Activated CD8-positive, alpha-beta memory T cell treated with anti-CD3 and anti-CD28 coated beads, Interleukin-2, amount 50 U/mL, for 1 hour (primary cell): ENCODE data around the gene EPHB3.
"Not testable (repeated sequence)": the region's sequence is repeated elsewhere in the genome, so short reads cannot be mapped to it uniquely, and the experiment has no call there.

Experiments used
- DNase-seq: peaks from one replicate; pipeline ENCODE4 v3.0.0-alpha.2; 2020; ENCODE audit errors: extremely low read depth

Gene EPHB3

DNA sequence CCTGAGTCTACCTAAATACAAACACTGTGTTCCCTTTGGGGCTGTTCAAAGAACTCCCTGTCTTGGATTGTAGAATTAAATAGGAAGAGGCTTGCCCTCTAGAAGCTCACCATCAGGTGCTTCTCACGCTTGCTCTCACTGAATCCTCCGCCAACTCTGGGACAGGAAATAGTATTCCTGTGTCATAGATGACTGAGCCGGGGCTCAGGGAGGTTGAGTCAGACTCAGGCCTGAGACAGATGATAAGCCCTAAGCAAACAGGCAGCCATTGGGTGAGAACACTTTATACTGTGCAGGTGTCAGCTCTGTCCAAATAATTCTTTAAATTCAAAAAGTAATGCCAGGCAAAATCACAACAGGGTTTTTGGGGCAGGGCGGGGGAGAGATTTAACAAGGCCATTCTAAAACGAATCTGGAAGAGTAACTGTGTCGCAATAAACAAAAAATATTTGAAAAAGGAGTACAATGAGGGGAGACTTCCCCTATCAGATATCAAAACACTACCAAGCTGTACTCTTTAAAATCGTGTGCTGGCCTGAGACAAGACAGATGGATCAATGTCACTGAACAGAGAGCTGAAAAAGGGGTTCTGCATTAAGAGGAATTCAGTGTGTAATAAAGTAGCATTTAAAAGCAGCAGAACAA is 59.0 kb downstream of the EPHB3 start:
- DNase-seq, result no peak

DNA sequence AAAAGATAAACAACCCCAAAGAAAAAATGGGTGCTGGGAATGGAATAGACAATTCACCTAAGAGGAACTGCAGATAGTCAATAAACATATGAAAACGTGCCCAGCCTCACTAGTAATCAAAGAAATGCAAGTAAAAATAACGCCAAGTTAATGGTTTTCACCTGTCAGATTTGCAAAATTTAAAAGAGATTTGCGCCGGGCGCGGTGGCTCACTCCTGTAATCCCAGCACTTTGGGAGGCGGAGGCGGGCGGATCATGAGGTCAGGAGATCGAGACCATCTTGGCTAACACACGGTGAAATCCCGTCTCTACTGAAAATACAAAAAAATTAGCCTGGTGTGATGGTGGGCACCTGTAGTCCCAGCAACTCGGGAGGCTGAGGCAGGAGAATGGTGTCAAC is 60.6 kb downstream of the EPHB3 start:
- DNase-seq, result not testable (repeated sequence)

DNA sequence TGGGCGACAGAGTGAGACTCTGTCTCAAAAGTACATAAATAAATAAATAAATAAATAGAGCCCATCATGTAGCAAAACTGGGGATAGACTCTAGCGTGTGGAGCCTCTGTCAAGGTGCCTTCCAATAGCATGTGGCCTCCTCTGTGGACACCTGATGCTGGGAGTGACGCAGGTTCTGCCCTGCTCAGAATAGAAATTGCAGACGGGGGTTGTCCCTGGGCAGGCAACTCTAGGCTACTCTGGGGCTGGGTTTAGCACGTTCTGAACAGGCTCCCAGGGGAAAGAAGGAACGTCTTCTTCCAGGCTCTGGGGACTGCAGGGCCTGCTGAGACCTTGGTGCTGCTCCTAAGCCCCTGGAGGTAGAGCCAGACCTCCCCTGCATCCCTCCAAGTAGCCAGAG is 65.3 kb downstream of the EPHB3 start:
- DNase-seq, result no peak

DNA sequence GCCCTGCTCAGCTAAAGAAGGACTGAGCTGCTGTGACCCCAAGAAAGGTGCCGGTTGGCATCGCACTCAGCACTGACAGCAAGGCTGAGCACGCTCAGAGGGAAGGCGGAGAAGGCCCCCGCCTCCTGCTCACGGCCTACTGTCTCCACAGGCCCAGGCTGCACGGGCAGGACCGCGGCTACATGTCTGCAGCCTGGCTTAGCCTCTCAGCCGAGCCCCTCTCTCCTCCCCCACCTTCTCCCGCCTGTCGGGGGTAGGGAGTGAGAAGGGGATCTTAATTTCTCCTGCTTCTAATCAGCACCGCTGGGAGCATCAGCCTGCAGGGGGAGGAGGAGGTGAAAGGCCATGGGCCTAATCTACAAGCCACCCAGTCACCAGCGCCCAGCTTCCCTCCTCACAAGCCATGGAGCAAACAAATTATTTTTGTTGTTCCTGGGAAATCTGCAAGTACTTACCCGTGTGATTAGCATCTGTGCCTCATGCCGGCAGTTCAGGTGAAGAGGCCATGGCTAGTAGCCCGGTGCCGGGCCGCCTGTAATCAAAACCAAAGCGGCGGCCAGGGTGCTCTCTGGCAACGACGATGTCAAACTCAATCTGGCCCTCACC is 68.1 kb downstream of the EPHB3 start:
- no peak for DNase-seq

DNA sequence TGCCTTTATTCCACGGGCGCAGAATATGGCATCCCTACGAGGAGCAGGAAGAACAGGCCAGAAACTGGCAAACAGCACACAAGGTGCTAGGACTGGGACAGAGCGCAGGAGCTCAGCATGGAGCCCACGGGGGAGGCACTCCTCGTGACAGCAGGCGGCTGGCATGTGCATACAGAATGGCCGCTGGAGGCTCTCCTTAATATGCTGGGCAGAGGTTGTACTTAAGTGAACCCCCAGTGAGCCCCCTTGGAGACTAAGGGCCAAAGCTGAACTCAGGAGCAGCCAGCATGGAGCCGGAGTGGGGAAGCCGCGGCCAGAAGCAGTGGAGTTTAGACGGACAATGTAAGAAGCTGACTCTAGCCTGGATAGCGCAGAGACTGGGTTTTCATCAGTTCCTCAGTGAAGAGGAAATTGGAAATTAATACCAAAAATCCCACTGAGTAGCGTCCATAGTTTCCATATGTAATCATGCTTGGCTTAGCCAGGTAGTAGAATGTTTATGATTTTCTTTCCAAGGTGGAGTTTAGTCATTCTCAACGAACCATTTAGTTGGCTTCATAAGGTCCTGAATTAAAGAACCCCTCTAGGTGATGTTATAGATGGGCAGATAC is 69.4 kb downstream of the EPHB3 start:
- DNase-seq, result no peak

DNA sequence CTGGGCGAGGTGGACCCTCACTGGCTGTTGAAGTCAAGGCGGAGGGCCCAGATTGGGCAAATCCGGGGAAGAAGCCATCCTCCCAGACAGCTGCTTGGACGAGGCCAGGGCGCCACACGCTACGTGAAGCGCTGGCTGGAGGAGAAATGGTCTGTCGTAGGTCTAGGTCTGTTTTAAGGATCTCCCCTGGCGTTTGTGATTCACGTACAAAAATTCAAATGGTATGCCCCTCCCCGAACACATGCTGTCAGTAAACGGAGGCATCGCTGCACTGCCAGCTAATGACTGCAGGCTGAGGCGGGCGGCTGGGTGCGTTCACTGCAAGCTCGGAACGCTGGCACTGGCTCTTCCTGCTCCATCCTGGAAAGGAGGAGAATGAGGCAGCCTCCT is 69.9 kb downstream of the EPHB3 start:
- no peak for DNase-seq
